GM23338 (cell line): ENCODE measurements around the gene NSG1. TPM values are rescaled to one million over a fixed set of nuclear protein-coding genes. Genes with fewer than 3 reads are reported as not detected.

Experiments
- ATAC-seq: fragments of 200-7000 bp; cut with Tn5 transposase; 3 replicates; pipeline ENCODE4 v1.9.1; 2020
- DNase-seq: peaks from one replicate; pipeline ENCODE4 v3.0.0-alpha.2; 2015; ENCODE audit warnings: low spot score
- H2AFZ ChIP-seq: fragments of 200-600 bp; sonication (generic); 2 replicates; pipeline ENCODE4 v1.8.0; 2016; ENCODE audit warnings: antibody characterized with exemption, mild to moderate bottlenecking, moderate library complexity
- H3F3A ChIP-seq: fragments of 200-600 bp; sonication (generic); replicated peaks from 2 replicates; pipeline ENCODE4 v1.8.0; 2017; ENCODE audit warnings: antibody characterized with exemption, mixed run types, low read depth
- H3K27ac ChIP-seq: fragments of 200-600 bp; sonication (generic); 2 replicates; pipeline ENCODE4 v1.6.1; 2016; ENCODE audit warnings: low read depth
- H3K27me3 ChIP-seq: fragments of 200-600 bp; sonication (generic); 2 replicates; pipeline ENCODE4 v1.8.0; 2016; ENCODE audit warnings: mild to moderate bottlenecking, mixed run types, moderate library complexity; ENCODE audit not compliant: insufficient read depth
- H3K36me3 ChIP-seq: fragments of 200-600 bp; sonication (generic); 2 replicates; pipeline ENCODE4 v1.8.0; 2016; ENCODE audit warnings: mild to moderate bottlenecking; ENCODE audit not compliant: insufficient read depth
- H3K4me1 ChIP-seq: fragments of 200-600 bp; sonication (generic); 2 replicates; pipeline ENCODE4 v1.8.0; 2016; ENCODE audit warnings: mild to moderate bottlenecking, moderate library complexity; ENCODE audit not compliant: insufficient read depth
- H3K4me2 ChIP-seq: fragments of 200-600 bp; sonication (generic); 2 replicates; pipeline ENCODE4 v1.7.1; 2017; ENCODE audit warnings: mixed run types
- H3K4me3 ChIP-seq: fragments of 200-600 bp; sonication (generic); 2 replicates; pipeline ENCODE4 v1.6.1; 2016; ENCODE audit warnings: mixed run types
- H3K79me2 ChIP-seq: fragments of 200-600 bp; sonication (generic); replicated peaks from 2 replicates; pipeline ENCODE4 v1.8.0; 2017; ENCODE audit warnings: mild to moderate bottlenecking; ENCODE audit not compliant: insufficient read depth
- H3K9me2 ChIP-seq: fragments of 200-600 bp; sonication (generic); 2 replicates; pipeline ENCODE4 v1.8.0; 2017; ENCODE audit not compliant: insufficient read depth
- H4K20me1 ChIP-seq: fragments of 200-600 bp; sonication (generic); replicated peaks from 2 replicates; pipeline ENCODE4 v1.8.0; 2017; ENCODE audit warnings: mild to moderate bottlenecking; ENCODE audit not compliant: insufficient read depth
- H3K27ac Mint-ChIP-seq: 2 replicates; pipeline ENCODE4 v1.8.0; 2020; ENCODE audit warnings: inconsistent platforms, mild to moderate bottlenecking, moderate library complexity, mixed read lengths
- H3K27me3 Mint-ChIP-seq: 3 replicates; pipeline ENCODE4 v1.8.0; 2022; ENCODE audit warnings: low read depth, mild to moderate bottlenecking, moderate library complexity, mixed read lengths, inconsistent platforms; ENCODE audit not compliant: insufficient read depth, poor library complexity
- H3K36me3 Mint-ChIP-seq: 3 replicates; pipeline ENCODE4 v1.8.0; 2021; ENCODE audit warnings: low read depth, mild to moderate bottlenecking, inconsistent platforms, moderate library complexity, mixed read lengths
- H3K4me1 Mint-ChIP-seq: 3 replicates; pipeline ENCODE4 v1.8.0; 2020; ENCODE audit warnings: mild to moderate bottlenecking, inconsistent platforms, mixed read lengths
- H3K4me3 Mint-ChIP-seq: 3 replicates; pipeline ENCODE4 v1.8.0; 2021; ENCODE audit warnings: moderate library complexity, mild to moderate bottlenecking, inconsistent platforms, mixed read lengths
- H3K9me3 Mint-ChIP-seq: 3 replicates; pipeline ENCODE4 v1.8.0; 2020; ENCODE audit warnings: moderate library complexity, mild to moderate bottlenecking, inconsistent platforms, mixed read lengths
- CREB1 ChIP-seq: fragments of 250-450 bp; sonication (Bioruptor Pico); IDR thresholded peaks from 2 replicates; pipeline ENCODE4 v1.5.0; 2020; ENCODE audit warnings: low read depth, mild to moderate bottlenecking, moderate library complexity
- CTCF ChIP-seq, 2 experiments: fragments of 200-600 bp in 1 of 2; sonication (generic) in 1 of 2; conservative IDR thresholded peaks; 2 replicates each; pipeline versions ENCODE4 v1.5.1 to v1.6.1; 2016 to 2017; ENCODE audit warnings: antibody characterized with exemption in 2 of 2, low read depth in 2 of 2, mild to moderate bottlenecking in 2 of 2, moderate library complexity in 1 of 2
- ETS1 ChIP-seq: IDR thresholded peaks from 2 replicates; pipeline ENCODE4 v1.6.1; 2016; ENCODE audit warnings: antibody characterized with exemption
- EZH2 ChIP-seq: fragments of 200-600 bp; sonication (generic); IDR thresholded peaks from one replicate; pipeline ENCODE4 v1.8.0; 2017; ENCODE audit warnings: antibody characterized with exemption, mild to moderate bottlenecking, low read depth; ENCODE audit not compliant: unreplicated experiment
- EZH2phosphoT487 ChIP-seq: fragments of 200-600 bp; sonication (generic); IDR thresholded peaks from one replicate; pipeline ENCODE4 v1.8.1; 2018; ENCODE audit warnings: antibody characterized with exemption; ENCODE audit not compliant: unreplicated experiment
- JUNB ChIP-seq: IDR thresholded peaks from one replicate; pipeline ENCODE4 v1.6.1; 2016; ENCODE audit warnings: antibody characterized with exemption; ENCODE audit not compliant: unreplicated experiment
- NANOG ChIP-seq: IDR thresholded peaks from 2 replicates; pipeline ENCODE4 v1.6.1; 2016; ENCODE audit warnings: antibody characterized with exemption, borderline replicate concordance
- POLR2AphosphoS5 ChIP-seq: IDR thresholded peaks from 2 replicates; pipeline ENCODE4 v1.6.1; 2016; ENCODE audit warnings: antibody characterized with exemption, low read depth
- REST ChIP-seq: IDR thresholded peaks from one replicate; pipeline ENCODE4 v1.6.1; 2018; ENCODE audit warnings: antibody characterized with exemption; ENCODE audit not compliant: unreplicated experiment
- STAT1 ChIP-seq: IDR thresholded peaks from one replicate; pipeline ENCODE4 v1.6.1; 2016; ENCODE audit warnings: antibody characterized with exemption; ENCODE audit not compliant: unreplicated experiment
- polyA plus RNA-seq: library from polyadenylated mRNA; unstranded; fragments of >200 nt; fragmentation: Nextera tagmentation; extraction: Ambion mirVana; gene quantifications from 2 replicates; pipeline ENCODE4 v1.2.1, GENCODE V29; 2016
- total RNA-seq: library from RNA; depleted of rRNA; stranded (reverse); fragments of >200 nt; shearing (Covaris generic); gene quantifications from 2 replicates; pipeline ENCODE4 v1.2.3, GENCODE V29; 2014

Gene NSG1
- total and polyA plus RNA-seq, 2 experiments from 2014 or later = 17.4 to 34.5 TPM

GRCh38 chr4:4425696-4426095 is 38.8 kb downstream of the NSG1 start (continued):
- TF ChIP-seq EZH2 (no peak), ETS1 (no peak), STAT1 (no peak)

- peak overlapping the region; percentile 76; the same call in 1 of the 2 replicates for H3K27ac ChIP-seq
- H3K9me2 ChIP-seq = no peaks in the 10 kb centered on the region
- H3K9me3 Mint-ChIP-seq = no peaks in the 10 kb centered on the region
- DNase-seq = no peak
- H3K79me2 ChIP-seq = no peaks in the 10 kb centered on the region
- 0 out of 2 replicates have a peak, but pooled peaks cover 4% of the 10 kb centered on the region for H3K36me3 ChIP-seq
- no peak; the same call in 2 of the 3 replicates for ATAC-seq
- H3K4me1 Mint-ChIP-seq = peaks cover 69% of the 10 kb centered on the region
- no peaks in the 10 kb centered on the region for H4K20me1 ChIP-seq
- H3F3A ChIP-seq = peaks cover 15% of the 10 kb centered on the region
- H3K36me3 Mint-ChIP-seq = peaks cover 10% of the 10 kb centered on the region; the same call in 2 of the 3 replicates
- peak overlapping the region; percentile 74 for H3K4me2 ChIP-seq
- no peak overlapping the region for H3K4me3 ChIP-seq
- no peak overlapping the region for H2AFZ ChIP-seq
- H3K27ac Mint-ChIP-seq = peak overlapping the region; percentile 41; the same call in 1 of the 2 replicates
- no peaks in the 10 kb centered on the region for H3K27me3 ChIP-seq
- peaks cover 28% of the 10 kb centered on the region for H3K27me3 Mint-ChIP-seq
- H3K4me1 ChIP-seq = peaks cover 62% of the 10 kb centered on the region
- H3K4me3 Mint-ChIP-seq = peak overlapping the region; percentile 45; the same call in 2 of the 3 replicates
- TF ChIP-seq JUNB (no peak), ETS1 (no peak), EZH2phosphoT487 (no peak), CTCF (conservative IDR thresholded peaks at IDR 0.05; ENCODE audit: low read depth in 2 of 2) (no peak), CREB1 (CRISPR knock-in tag) (no peak), POLR2AphosphoS5 (no peak), REST (no peak), STAT1 (no peak), NANOG (no peak)
These were observed 39.7 kb downstream of the NSG1 start for GRCh38 chr4:4426511-4427120.
